ENCODE results near the gene LENG1. TPM values are rescaled to one million over a fixed set of nuclear protein-coding genes. Genes with fewer than 3 reads are reported as not detected.

Gene LENG1
- total and polyA plus RNA-seq, 2 experiments from 2014 or later, result 6.9 to 10.2 TPM

DNA sequence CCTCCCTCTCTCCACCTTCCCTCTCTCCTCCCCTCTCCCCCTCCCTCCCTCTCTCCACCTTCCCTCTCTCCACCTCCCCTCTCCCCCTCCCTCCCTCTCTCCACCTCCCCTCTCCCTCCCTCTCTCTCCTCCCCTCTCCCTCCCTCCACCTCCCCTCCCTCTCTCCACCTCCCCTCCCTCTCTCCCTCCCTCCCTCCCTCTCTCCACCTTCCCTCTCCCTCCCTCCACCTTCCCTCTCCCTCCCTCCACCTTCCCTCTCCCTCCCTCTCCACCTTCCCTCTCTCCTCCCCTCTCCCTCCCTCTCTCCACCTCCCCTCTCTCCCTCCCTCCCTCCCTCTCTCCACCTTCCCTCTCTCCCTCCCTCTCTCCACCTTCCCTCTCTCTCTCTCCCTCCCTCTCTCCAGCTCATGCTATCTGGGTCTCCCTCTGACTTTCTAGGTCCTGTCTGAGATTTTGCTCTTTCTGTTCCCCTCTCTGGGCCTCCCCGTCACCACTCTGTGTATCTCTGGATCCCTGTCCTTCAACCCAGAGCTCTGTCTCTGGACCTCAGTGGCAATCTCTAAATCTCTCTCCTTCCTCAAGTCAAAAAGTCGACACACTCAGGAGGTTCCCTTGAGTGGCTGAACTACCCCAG lies 25.4 kb downstream of the LENG1 start:
- WGBS, 2 experiments (ENCODE audit: low coverage in 1 of 2, low lambda C conversion rate in 2 of 2, missing lambda C conversion rate in 2 of 2), result 94 to 96% methylated on average over 2 of the region's 2 CpGs
- H3K79me2 ChIP-seq (ENCODE audit: insufficient read depth), result peaks cover 15% of the 10 kb centered on the region
- H3K4me3 ChIP-seq, result no peak overlapping the region
- no peak overlapping the region for H2AFZ ChIP-seq
- H3K9ac ChIP-seq, result no peak overlapping the region
- H4K20me1 ChIP-seq (ENCODE audit: insufficient read depth), result peaks cover under 1% of the 10 kb centered on the region; the same call in 1 of the 2 replicates
- no peak overlapping the region for H3K27ac ChIP-seq
- H3K27me3 ChIP-seq (replicated peaks; ENCODE audit: insufficient read depth), result no peaks in the 10 kb centered on the region
- no peak for DNase-seq
- in situ Hi-C loops (cut with MboI), result no loop called here
- no peak for TF ChIP-seq EZH2phosphoT487 (IDR thresholded peaks at IDR 0.05; ENCODE audit: insufficient read depth, low read depth)
- TF ChIP-seq EZH2 (IDR thresholded peaks at IDR 0.05; ENCODE audit: insufficient read depth, poor library complexity, severe bottlenecking), result no peak
- peaks cover 11% of the 10 kb centered on the region; the same call in 1 of the 2 replicates for H3F3A ChIP-seq (ENCODE audit: insufficient read depth)
- no peaks in the 10 kb centered on the region for H3K9me2 ChIP-seq (ENCODE audit: insufficient read depth)
- peaks cover 10% of the 10 kb centered on the region for H3K4me1 ChIP-seq (ENCODE audit: insufficient read depth)
- no peak overlapping the region for H3K4me2 ChIP-seq (ENCODE audit: unreplicated experiment)
- no peaks in the 10 kb centered on the region; the same call in 1 of the 2 replicates for H3K36me3 ChIP-seq (ENCODE audit: low read depth)
- H3K9me3 ChIP-seq (ENCODE audit: low read depth), result no peaks in the 10 kb centered on the region

DNA sequence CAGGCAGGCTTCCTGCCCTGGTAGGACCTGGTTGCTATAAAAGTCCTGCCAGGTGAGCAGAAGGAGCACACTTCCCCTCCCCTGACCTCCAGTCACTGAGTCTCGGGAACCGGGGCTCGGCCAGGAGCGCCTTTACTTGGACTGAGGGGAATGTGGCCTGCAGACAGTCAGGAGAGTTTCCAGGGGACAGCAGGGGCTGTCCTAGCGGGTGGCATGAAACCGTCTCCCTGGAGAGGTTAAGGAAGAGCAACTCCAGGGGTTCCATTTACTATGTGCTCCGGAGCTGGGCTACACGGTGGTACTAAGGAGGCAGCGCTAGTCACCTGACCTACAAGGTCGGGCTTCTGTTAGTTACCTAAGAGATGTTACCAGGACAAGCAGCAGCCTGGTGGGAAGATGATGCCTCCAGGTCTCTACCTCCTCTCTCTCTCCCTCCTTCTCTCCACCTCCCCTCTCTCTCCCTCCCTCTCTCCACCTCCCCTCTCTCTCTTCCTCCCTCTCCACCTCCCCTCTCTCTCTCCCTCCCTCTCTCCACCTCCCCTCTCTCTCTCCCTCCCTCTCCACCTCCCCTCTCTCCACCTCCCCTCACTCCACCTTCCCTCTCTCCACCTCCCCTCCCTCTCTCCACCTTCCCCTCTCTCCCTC lies 26.1 kb downstream of the LENG1 start:
- WGBS, 2 experiments (ENCODE audit: low coverage in 1 of 2, low lambda C conversion rate in 2 of 2, missing lambda C conversion rate in 2 of 2), result 80 to 82% methylated on average over 10 of the region's 10 CpGs
- Histone ChIP-seq H4K20me1 (ENCODE audit: insufficient read depth) (no peaks in the 10 kb centered on the region), H3F3A (ENCODE audit: insufficient read depth) (peaks cover 11% of the 10 kb centered on the region; the same call in 1 of the 2 replicates), H3K4me2 (ENCODE audit: unreplicated experiment) (no peak overlapping the region), H2AFZ (no peak overlapping the region), H3K27ac (no peak overlapping the region), H3K9me3 (ENCODE audit: low read depth) (no peaks in the 10 kb centered on the region), H3K36me3 (ENCODE audit: low read depth) (no peaks in the 10 kb centered on the region; the same call in 1 of the 2 replicates), H3K4me1 (ENCODE audit: insufficient read depth) (peaks cover 6% of the 10 kb centered on the region), H3K9me2 (ENCODE audit: insufficient read depth) (no peaks in the 10 kb centered on the region), H3K4me3 (no peak overlapping the region), H3K27me3 (replicated peaks; ENCODE audit: insufficient read depth) (no peaks in the 10 kb centered on the region), H3K79me2 (ENCODE audit: insufficient read depth) (peaks cover 8% of the 10 kb centered on the region), H3K9ac (no peak overlapping the region)
- TF ChIP-seq EZH2phosphoT487 (IDR thresholded peaks at IDR 0.05; ENCODE audit: insufficient read depth, low read depth) (no peak), EZH2 (IDR thresholded peaks at IDR 0.05; ENCODE audit: insufficient read depth, poor library complexity, severe bottlenecking) (no peak)
- in situ Hi-C loops (cut with MboI), result no loop called here
- DNase-seq, result no peak

DNA sequence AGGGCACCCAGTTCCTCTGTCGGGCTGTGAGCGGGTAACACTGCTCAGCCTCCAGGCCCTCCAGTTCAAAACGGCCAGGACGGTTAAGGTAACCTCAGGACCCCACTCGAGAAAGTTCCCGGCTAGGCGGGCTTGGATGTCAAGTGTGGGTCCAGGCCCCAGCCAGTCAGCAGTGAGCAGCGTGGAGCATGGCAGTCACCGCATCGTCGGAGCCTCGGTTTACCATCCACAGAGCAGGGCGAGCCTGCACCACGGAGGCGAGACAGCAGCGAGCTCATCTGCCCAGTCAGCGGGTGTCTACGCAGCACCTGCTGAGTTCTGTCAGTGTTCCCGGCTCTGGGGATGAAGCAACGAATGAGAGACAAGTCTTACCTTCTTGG lies 29.9 kb downstream of the LENG1 start:
- Histone ChIP-seq H3K79me2 (ENCODE audit: insufficient read depth) (no peaks in the 10 kb centered on the region), H3K9me3 (ENCODE audit: low read depth) (no peaks in the 10 kb centered on the region), H4K20me1 (ENCODE audit: insufficient read depth) (no peaks in the 10 kb centered on the region), H3F3A (ENCODE audit: insufficient read depth) (no peaks in the 10 kb centered on the region), H3K9ac (no peak overlapping the region), H3K27me3 (replicated peaks; ENCODE audit: insufficient read depth) (no peaks in the 10 kb centered on the region), H3K4me3 (no peak overlapping the region), H3K4me1 (ENCODE audit: insufficient read depth) (no peaks in the 10 kb centered on the region), H3K36me3 (ENCODE audit: low read depth) (no peaks in the 10 kb centered on the region; the same call in 1 of the 2 replicates), H3K4me2 (ENCODE audit: unreplicated experiment) (no peak overlapping the region), H3K27ac (no peak overlapping the region), H2AFZ (no peak overlapping the region), H3K9me2 (ENCODE audit: insufficient read depth) (no peaks in the 10 kb centered on the region)
- in situ Hi-C loops (cut with MboI), result no loop called here
- DNase-seq, result no peak
- 95 to 96% methylated on average over 18 to 20 of the region's 20 CpGs for WGBS, 2 experiments (ENCODE audit: low coverage in 1 of 2, low lambda C conversion rate in 2 of 2, missing lambda C conversion rate in 2 of 2)
- TF ChIP-seq EZH2phosphoT487 (IDR thresholded peaks at IDR 0.05; ENCODE audit: insufficient read depth, low read depth), result no peak
- TF ChIP-seq EZH2 (IDR thresholded peaks at IDR 0.05; ENCODE audit: insufficient read depth, poor library complexity, severe bottlenecking), result no peak

DNA sequence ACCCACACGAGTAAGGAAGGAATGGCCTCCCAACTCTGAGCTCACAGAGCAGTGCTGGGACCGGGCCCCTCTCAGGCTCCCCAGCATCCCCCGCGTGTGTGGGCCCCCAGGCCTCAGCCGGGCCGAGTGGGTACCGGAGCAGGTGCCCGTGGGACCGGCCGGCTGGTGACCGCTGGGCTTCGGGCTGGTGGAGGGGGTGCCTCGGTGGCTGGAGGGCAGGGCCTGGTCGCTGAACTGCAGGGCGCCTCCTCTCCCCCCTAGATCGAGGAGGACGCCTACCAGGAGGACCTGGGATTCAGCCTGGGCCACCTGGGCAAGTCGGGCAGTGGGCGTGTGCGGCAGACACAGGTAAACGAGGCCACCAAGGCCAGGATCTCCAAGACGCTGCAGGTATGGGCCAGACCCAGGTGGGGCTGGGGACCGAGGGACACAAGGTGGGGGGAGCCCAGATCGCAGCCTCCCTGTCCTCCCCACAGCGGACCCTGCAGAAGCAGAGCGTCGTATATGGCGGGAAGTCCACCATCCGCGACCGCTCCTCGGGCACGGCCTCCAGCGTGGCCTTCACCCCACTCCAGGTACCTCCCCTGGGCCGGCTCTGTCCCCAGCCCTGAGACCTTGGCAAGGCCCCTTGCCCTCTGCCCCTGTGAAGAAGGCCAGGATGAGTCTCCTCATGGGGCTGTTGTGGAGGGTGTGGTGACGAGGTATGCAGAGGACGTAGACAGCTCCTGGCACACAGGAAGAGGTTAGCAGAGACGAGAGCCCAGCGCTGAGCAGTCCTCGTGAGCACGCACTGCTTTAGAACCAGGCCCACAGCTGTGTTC lies 30.5 kb downstream of the LENG1 start:
- H3K4me2 ChIP-seq (ENCODE audit: unreplicated experiment), result no peak overlapping the region
- WGBS, 2 experiments (ENCODE audit: low coverage in 1 of 2, low lambda C conversion rate in 2 of 2, missing lambda C conversion rate in 2 of 2), result 93% methylated on average over 27 to 41 of the region's 41 CpGs
- no peaks in the 10 kb centered on the region for H3K4me1 ChIP-seq (ENCODE audit: insufficient read depth)
- H3K9ac ChIP-seq, result no peak overlapping the region
- in situ Hi-C loops (cut with MboI), result no loop called here
- no peaks in the 10 kb centered on the region for H3F3A ChIP-seq (ENCODE audit: insufficient read depth)
- no peak overlapping the region for H2AFZ ChIP-seq
- no peak overlapping the region for H3K4me3 ChIP-seq
- H3K9me2 ChIP-seq (ENCODE audit: insufficient read depth), result no peaks in the 10 kb centered on the region
- H3K36me3 ChIP-seq (ENCODE audit: low read depth), result no peaks in the 10 kb centered on the region; the same call in 1 of the 2 replicates
- H3K79me2 ChIP-seq (ENCODE audit: insufficient read depth), result no peaks in the 10 kb centered on the region
- no peaks in the 10 kb centered on the region for H3K9me3 ChIP-seq (ENCODE audit: low read depth)
- H3K27ac ChIP-seq, result no peak overlapping the region
- no peak for DNase-seq
- TF ChIP-seq EZH2 (IDR thresholded peaks at IDR 0.05; ENCODE audit: insufficient read depth, poor library complexity, severe bottlenecking) (no peak), EZH2phosphoT487 (IDR thresholded peaks at IDR 0.05; ENCODE audit: insufficient read depth, low read depth) (no peak)
- H4K20me1 ChIP-seq (ENCODE audit: insufficient read depth), result no peaks in the 10 kb centered on the region
- H3K27me3 ChIP-seq (replicated peaks; ENCODE audit: insufficient read depth), result no peaks in the 10 kb centered on the region

All from GM23248 (cell line).